GM12878 (cell line): ENCODE data around the gene ATP6V0A4. TPM values are rescaled to one million over a fixed set of nuclear protein-coding genes. Genes with fewer than 3 reads are reported as not detected.

Experiments
- ATAC-seq: fragments of 200-7000 bp; cut with Tn5 transposase; 3 replicates; pipeline ENCODE4 v1.9.1; 2020; ENCODE audit warnings: mild to moderate bottlenecking, moderate library complexity
- BruUV-seq: library from RNA; stranded (reverse); fragments of 400-500 nt; replicated peaks from 2 replicates; lab custom pipeline; 2021; lab: Mats Ljungman, UMichigan
- CTCF ChIA-PET: fragments of 300-600 bp; sonication (Branson Sonifier 250); formaldehyde crosslinking; extraction: SDS; loops from one replicate; lab custom pipeline; 2021; ENCODE audit warnings: inconsistent platforms; lab: Yijun Ruan, JAX
- POLR2A ChIA-PET: fragments of 350-600 bp; formaldehyde crosslinking; extraction: SDS; loops from one replicate; lab custom pipeline; 2021; ENCODE audit warnings: inconsistent platforms; lab: Charles Lee
- RAD21 ChIA-PET: fragments of 300-600 bp; sonication (Branson Sonifier 250); formaldehyde crosslinking; loops from one replicate; lab custom pipeline; 2023; ENCODE audit warnings: antibody characterized with exemption; ENCODE audit not compliant: unreplicated experiment; lab: Charles Lee
- SMC1A ChIA-PET: fragments of 300-600 bp; sonication (Branson Sonifier 250); formaldehyde crosslinking; loops from one replicate; lab custom pipeline; 2023; ENCODE audit not compliant: unreplicated experiment, uncharacterized antibody; lab: Charles Lee
- DNase-seq: peaks from one replicate; pipeline ENCODE4 v3.0.0-alpha.2; 2011; ENCODE audit warnings: low read depth, low spot score
- FAIRE-seq: peaks from 3 replicates; lab custom pipeline; 2011; peaks lifted over from hg19 to GRCh38; lab: Jason Lieb, UNC
- H2AFZ ChIP-seq: 2 replicates; pipeline ENCODE4 v1.6.0; 2011; ENCODE audit warnings: low read depth, low read length, control low read depth; ENCODE audit not compliant: control insufficient read depth
- H3K27ac ChIP-seq: 2 replicates; pipeline ENCODE4 v1.5.1; 2011; ENCODE audit warnings: control low read depth; ENCODE audit not compliant: control insufficient read depth, insufficient read depth
- H3K27me3 ChIP-seq, 2 experiments: replicated peaks in 1 of 2; 2 replicates each; pipeline versions ENCODE4 v1.6.0 to v1.6.1; 2011; ENCODE audit warnings: low read length in 1 of 2; ENCODE audit not compliant: control insufficient read depth in 2 of 2, insufficient read depth in 2 of 2
- H3K36me3 ChIP-seq, 2 experiments: 2 replicates each; pipeline ENCODE4 v1.5.1; 2011; ENCODE audit warnings: low read length in 1 of 2; ENCODE audit not compliant: control insufficient read depth in 2 of 2, insufficient read depth in 2 of 2
- H3K4me1 ChIP-seq: 2 replicates; pipeline ENCODE4 v1.6.1; 2011; ENCODE audit warnings: mild to moderate bottlenecking, low read length, moderate library complexity, mixed read lengths; ENCODE audit not compliant: control insufficient read depth, insufficient read depth
- H3K4me2 ChIP-seq: 2 replicates; pipeline ENCODE4 v1.6.0; 2011; ENCODE audit warnings: control low read depth; ENCODE audit not compliant: control insufficient read depth, insufficient read depth
- H3K4me3 ChIP-seq: fragments of 200-600 bp; sonication (generic); 2 replicates; pipeline ENCODE4 v1.5.1; 2016
- H3K79me2 ChIP-seq: 2 replicates; pipeline ENCODE4 v1.6.0; 2011; ENCODE audit warnings: low read length; ENCODE audit not compliant: control insufficient read depth, insufficient read depth
- H3K9ac ChIP-seq: 2 replicates; pipeline ENCODE4 v1.8.0; 2011; ENCODE audit warnings: low read length, control low read depth, mixed read lengths; ENCODE audit not compliant: control insufficient read depth, insufficient read depth
- H3K9me3 ChIP-seq: replicated peaks from 3 replicates; pipeline ENCODE4 v1.5.1; 2011; ENCODE audit warnings: mild to moderate bottlenecking, low read length; ENCODE audit not compliant: control insufficient read depth, insufficient read depth
- H4K20me1 ChIP-seq: 2 replicates; pipeline ENCODE4 v1.6.0; 2011; ENCODE audit not compliant: control insufficient read depth, insufficient read depth
- ATF7 ChIP-seq: fragments of 450-650 bp; IDR thresholded peaks from 2 replicates; pipeline ENCODE4 v1.6.1; 2016; ENCODE audit warnings: low read depth, mild to moderate bottlenecking
- BCL11A ChIP-seq: IDR thresholded peaks from 2 replicates; pipeline ENCODE4 v1.6.1; 2011; ENCODE audit warnings: low read depth, low read length
- CEBPB ChIP-seq, 2 experiments: fragments of 150-350 bp in 1 of 2; IDR thresholded peaks; 2 replicates each; pipeline ENCODE4 v1.6.1; 2012 to 2014; ENCODE audit warnings: low read depth in 2 of 2, low read length in 2 of 2, borderline replicate concordance in 1 of 2, inconsistent platforms in 1 of 2
- CHD4 ChIP-seq: fragments of 200-600 bp; sonication (generic); IDR thresholded peaks from 2 replicates; pipeline ENCODE4 v1.6.1; 2016; ENCODE audit warnings: mild to moderate bottlenecking
- ELK1 ChIP-seq: IDR thresholded peaks from 2 replicates; pipeline ENCODE4 v1.6.1; 2012; ENCODE audit warnings: low read depth, low read length, improper control_type of control experiment
- FOXK2 ChIP-seq: fragments of 450-650 bp; IDR thresholded peaks from 2 replicates; pipeline ENCODE4 v1.6.1; 2017; ENCODE audit warnings: mild to moderate bottlenecking, moderate library complexity
- MYB ChIP-seq: fragments of 150-350 bp; IDR thresholded peaks from 2 replicates; pipeline ENCODE4 v1.6.1; 2014; ENCODE audit warnings: mild to moderate bottlenecking, low read depth, low read length, borderline replicate concordance
- MYC ChIP-seq: IDR thresholded peaks from 2 replicates; pipeline ENCODE4 v1.6.1; 2011; ENCODE audit warnings: mild to moderate bottlenecking, low read length, moderate library complexity, inconsistent platforms; ENCODE audit not compliant: insufficient read depth, insufficient replicate concordance, insufficient read length, severe bottlenecking
- NFYB ChIP-seq: IDR thresholded peaks from 2 replicates; pipeline ENCODE4 v1.6.1; 2011; ENCODE audit warnings: low read depth, mild to moderate bottlenecking, low read length, improper control_type of control experiment, moderate library complexity; ENCODE audit not compliant: insufficient read depth
- PBX3 ChIP-seq: IDR thresholded peaks from 2 replicates; pipeline ENCODE4 v1.6.1; 2011; ENCODE audit warnings: mild to moderate bottlenecking, low read depth, low read length, moderate library complexity; ENCODE audit not compliant: insufficient replicate concordance
- SMAD1 ChIP-seq: fragments of 450-650 bp; IDR thresholded peaks from 2 replicates; pipeline ENCODE4 v1.6.1; 2018; ENCODE audit warnings: mild to moderate bottlenecking, low read depth; ENCODE audit not compliant: partially characterized antibody
- STAT1 ChIP-seq: fragments of 450-650 bp; conservative IDR thresholded peaks from 2 replicates; pipeline ENCODE4 v1.6.1; 2014; ENCODE audit warnings: antibody characterized with exemption, mild to moderate bottlenecking
- TCF7 ChIP-seq: IDR thresholded peaks from 2 replicates; pipeline ENCODE4 v1.6.1; 2014; ENCODE audit warnings: antibody characterized with exemption, borderline replicate concordance
- USF2 ChIP-seq: IDR thresholded peaks from 2 replicates; pipeline ENCODE4 v1.6.1; 2011; ENCODE audit warnings: low read depth, low read length, improper control_type of control experiment, borderline replicate concordance
- WRNIP1 ChIP-seq: IDR thresholded peaks from 2 replicates; pipeline ENCODE4 v1.6.1; 2011; ENCODE audit warnings: low read depth, low read length, improper control_type of control experiment, borderline replicate concordance
- ZBTB40 ChIP-seq: fragments of 450-650 bp; IDR thresholded peaks from 2 replicates; pipeline ENCODE4 v1.6.1; 2016; ENCODE audit warnings: mild to moderate bottlenecking, moderate library complexity, borderline replicate concordance
- WGBS: methylation state at CpG from one replicate; pipeline ENCODE4 v1.1.6; 2016; ENCODE audit warnings: low lambda C conversion rate; ENCODE audit not compliant: insufficient replicate concordance, insufficient coverage; ENCODE audit errors: missing lambda C conversion rate; 5-methylcytosine and 5-hydroxymethylcytosine counted together
- in situ Hi-C: fragments of 300-500 bp; cut with MboI; formaldehyde crosslinking; loops from 9 replicates; pipeline ENCODE4 v1.14.3; 2018; ENCODE audit warnings: mixed read lengths
- intact Hi-C: fragments of 100-400 bp; cut with micrococcal nuclease; formaldehyde crosslinking; loops from one replicate; pipeline ENCODE4 v1.14.2; 2022; ENCODE audit not compliant: unreplicated experiment
- polyA plus RNA-seq, 11 experiments: library from polyadenylated mRNA; depleted of rRNA in 4 of 11; unstranded in 6 of 11; stranded (reverse) in 5 of 11; fragments of >200 nt; fragmentation: Nextera tagmentation in 4 of 11; fragmentation: Illumina TruSeq in 1 of 11; extraction: Ambion mirVana in 4 of 11; extraction: Trizol in 1 of 11; gene quantifications; 1 replicate in 1 of 11; 2 replicates in 10 of 11; pipeline versions ENCODE4 v1.2.1 to v1.2.3, GENCODE V29; 2011 to 2016; ENCODE audit warnings: inconsistent platforms in 2 of 11, missing spikeins in 2 of 11, low read depth in 1 of 11
- total RNA-seq, 4 experiments: library from RNA; depleted of rRNA in 3 of 4; stranded (reverse); fragments of >200 nt in 3 of 4; fragmentation: Illumina TruSeq in 1 of 4; extraction: Trizol in 1 of 4; gene quantifications; 2 replicates each; pipeline versions ENCODE4 v1.2.1 to v1.2.3, GENCODE V29; 2013 to 2021

ATP6V0A4 gene
- total and polyA plus RNA-seq, 10 of the 15 experiments (the other 5 are each of a cell fraction or from before 2014, with no cell fraction given), result not detected

DNA sequence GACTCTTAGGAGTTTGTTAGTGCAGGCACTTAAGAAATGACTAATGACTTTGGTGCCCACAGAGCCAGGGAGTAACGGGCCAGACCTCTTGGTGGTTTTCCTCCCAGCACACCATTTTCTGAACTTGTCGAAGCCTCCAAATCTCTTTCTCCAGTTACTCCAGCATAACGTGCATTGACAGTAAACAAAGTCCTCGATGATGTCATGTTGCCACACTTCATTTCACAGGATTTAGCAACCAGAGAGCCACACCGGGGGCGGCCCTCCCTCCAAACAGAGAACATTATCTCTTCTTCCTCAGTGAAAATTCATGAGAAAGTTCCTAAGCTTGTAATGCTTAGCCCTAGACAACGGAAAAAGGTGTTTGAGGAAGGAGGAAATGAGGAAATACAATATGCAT lies 92.8 kb downstream of the ATP6V0A4 start:
- H3K4me2 ChIP-seq, result no peak overlapping the region
- H2AFZ ChIP-seq, result no peak overlapping the region
- H3K9me3 ChIP-seq, result no peaks in the 10 kb centered on the region
- in situ Hi-C loops, result no loop called here
- ChIA-PET SMC1A (interaction anchor here (0.6 kb wide), 1 partner anchor 455 kb away, joined by 3 read pairs; no protein-coding TSS in a partner anchor), RAD21 (no interaction called here), POLR2A (no interaction called here), CTCF (interaction anchor here (0.6 to 1.9 kb wide), 2 partner anchors 11 to 536 kb away, joined by 3 to 5 read pairs; no protein-coding TSS in a partner anchor)
- H4K20me1 ChIP-seq, result no peaks in the 10 kb centered on the region
- H3K36me3 ChIP-seq, result no peaks in the 10 kb centered on the region
- no peak for FAIRE-seq
- DNase-seq, result no peak
- 18% methylated on average over 7 of the region's 7 CpGs for WGBS
- no peak for ATAC-seq
- BruUV-seq, result no TSS peak
- H3K27ac ChIP-seq, result no peak overlapping the region
- H3K79me2 ChIP-seq, result no peaks in the 10 kb centered on the region
- intact Hi-C loops, result no loop called here
- H3K27me3 ChIP-seq, result no peaks in the 10 kb centered on the region
- H3K9ac ChIP-seq, result no peak overlapping the region
- H3K4me1 ChIP-seq, result no peaks in the 10 kb centered on the region
- H3K4me3 ChIP-seq, result no peak overlapping the region
- TF ChIP-seq TCF7, result no peak
- TF ChIP-seq WRNIP1, result no peak
- TF ChIP-seq USF2, result no peak
- no peak for TF ChIP-seq ELK1
- no peak for TF ChIP-seq ATF7
- TF ChIP-seq ZBTB40, result no peak
- no peak for TF ChIP-seq STAT1
- no peak for TF ChIP-seq PBX3
- no peak for TF ChIP-seq NFYB
- no peak for TF ChIP-seq CEBPB (IDR thresholded peaks at IDR 0.05; ENCODE audit: borderline replicate concordance in 1 of 2, low read depth in 2 of 2, low read length in 2 of 2)
- TF ChIP-seq MYC, result no peak
- TF ChIP-seq SMAD1, result no peak
- TF ChIP-seq MYB, result no peak
- no peak for TF ChIP-seq CHD4
- TF ChIP-seq BCL11A, result no peak
- no peak for TF ChIP-seq FOXK2
